Fibroblast of gingiva (primary cell): Measurements from ENCODE around the gene ERN2.

Source experiments
- DNase-seq: peaks from one replicate; pipeline ENCODE4 v3.0.0-alpha.2; 2011; ENCODE audit warnings: low read depth

ERN2 gene

GRCh38 chr16:23640615-23640930 is 72.4 kb downstream of the ERN2 start:
- no peak for DNase-seq
